ENCODE data around the gene NEURL1.

Gene NEURL1

DNA sequence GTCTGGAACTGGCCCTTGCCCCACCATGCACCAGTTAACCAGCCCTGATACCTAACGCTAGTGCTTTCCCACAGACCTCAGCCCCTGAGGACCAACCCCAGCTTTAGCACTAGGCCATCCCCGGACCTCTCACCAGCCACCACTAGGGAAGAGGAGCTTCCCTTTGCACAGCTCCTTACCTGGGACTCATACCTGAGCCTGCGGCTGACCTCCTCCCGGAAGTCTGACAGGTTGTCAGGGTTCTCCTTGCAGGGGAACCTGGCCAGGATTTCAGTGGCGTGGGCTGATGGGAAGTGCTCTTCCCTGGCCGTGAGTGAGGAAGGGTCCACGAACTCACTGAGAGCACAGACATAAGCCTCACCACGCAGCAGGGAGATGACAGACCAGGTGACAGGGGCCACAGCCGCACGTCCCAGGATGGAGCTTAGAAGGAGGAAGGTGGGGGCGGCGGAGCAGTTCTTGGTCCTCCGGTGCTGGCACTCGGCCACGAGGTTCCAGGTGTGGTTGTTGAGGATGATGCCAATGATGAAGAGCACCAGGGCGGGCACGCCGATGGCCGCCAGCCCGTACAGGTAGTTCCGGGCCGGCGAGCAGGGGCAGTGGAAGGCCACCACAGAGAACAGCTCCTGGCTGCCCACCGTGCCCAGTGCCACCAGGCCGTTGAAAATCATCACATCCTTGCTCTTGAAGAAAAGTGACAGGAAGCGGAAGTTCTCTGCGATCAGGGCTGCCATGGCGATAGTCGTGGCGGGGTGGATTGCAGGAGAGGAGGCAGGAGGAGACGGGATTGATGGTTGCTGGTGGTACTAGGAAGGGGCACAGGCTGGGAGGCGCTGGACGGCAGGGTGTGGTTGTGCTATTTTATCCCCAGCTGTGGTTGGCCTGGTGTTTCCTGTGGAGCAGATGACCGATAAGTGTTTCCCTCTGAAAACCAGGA, 44.0 kb upstream of the NEURL1 start:
- TF ChIP-seq, protein P1, sequence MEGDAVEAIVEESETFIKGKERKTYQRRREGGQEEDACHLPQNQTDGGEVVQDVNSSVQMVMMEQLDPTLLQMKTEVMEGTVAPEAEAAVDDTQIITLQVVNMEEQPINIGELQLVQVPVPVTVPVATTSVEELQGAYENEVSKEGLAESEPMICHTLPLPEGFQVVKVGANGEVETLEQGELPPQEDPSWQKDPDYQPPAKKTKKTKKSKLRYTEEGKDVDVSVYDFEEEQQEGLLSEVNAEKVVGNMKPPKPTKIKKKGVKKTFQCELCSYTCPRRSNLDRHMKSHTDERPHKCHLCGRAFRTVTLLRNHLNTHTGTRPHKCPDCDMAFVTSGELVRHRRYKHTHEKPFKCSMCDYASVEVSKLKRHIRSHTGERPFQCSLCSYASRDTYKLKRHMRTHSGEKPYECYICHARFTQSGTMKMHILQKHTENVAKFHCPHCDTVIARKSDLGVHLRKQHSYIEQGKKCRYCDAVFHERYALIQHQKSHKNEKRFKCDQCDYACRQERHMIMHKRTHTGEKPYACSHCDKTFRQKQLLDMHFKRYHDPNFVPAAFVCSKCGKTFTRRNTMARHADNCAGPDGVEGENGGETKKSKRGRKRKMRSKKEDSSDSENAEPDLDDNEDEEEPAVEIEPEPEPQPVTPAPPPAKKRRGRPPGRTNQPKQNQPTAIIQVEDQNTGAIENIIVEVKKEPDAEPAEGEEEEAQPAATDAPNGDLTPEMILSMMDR (IDR thresholded peaks at IDR 0.05; ENCODE audit: control insufficient read depth, insufficient read depth, low read depth, low read length, missing control alignments) = no peak
- H3K4me3 ChIP-seq (ENCODE audit: control insufficient read depth, low read depth, low read length) = peak overlapping the region; percentile 8
- no peak for DNase-seq (ENCODE audit: low read depth)

DNA sequence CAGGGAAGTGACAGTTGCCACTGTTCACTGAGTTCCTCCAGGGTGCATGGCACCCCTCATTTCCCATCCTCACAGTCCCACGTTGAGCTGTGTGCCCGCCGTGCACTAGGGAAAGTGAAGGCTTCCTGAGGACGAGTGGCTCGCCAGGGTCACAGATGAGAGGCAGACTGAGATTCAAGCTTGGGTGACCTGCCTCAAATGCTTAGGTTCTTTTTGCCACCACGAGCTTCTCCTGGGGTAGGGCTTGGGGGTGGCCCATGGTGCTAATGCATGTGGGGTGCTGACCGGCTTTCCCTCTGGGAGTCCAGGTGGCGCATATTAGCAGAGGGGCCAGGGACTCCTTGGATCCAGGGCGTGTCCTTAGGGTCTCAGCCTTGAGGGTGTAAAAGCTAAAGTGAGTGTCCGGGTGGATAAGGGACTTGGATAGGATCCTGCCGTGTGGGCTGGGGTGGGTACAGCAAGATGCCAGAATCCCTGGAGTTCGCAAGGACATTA, 43.3 kb upstream of the NEURL1 start:
- peak overlapping the region; percentile 96 for H3K4me3 ChIP-seq (ENCODE audit: control insufficient read depth, low read depth, low read length)
- no peak for DNase-seq (ENCODE audit: low read depth)
- TF ChIP-seq, protein P1 (IDR thresholded peaks at IDR 0.05; ENCODE audit: control insufficient read depth, insufficient read depth, low read depth, low read length, missing control alignments) = no peak

DNA sequence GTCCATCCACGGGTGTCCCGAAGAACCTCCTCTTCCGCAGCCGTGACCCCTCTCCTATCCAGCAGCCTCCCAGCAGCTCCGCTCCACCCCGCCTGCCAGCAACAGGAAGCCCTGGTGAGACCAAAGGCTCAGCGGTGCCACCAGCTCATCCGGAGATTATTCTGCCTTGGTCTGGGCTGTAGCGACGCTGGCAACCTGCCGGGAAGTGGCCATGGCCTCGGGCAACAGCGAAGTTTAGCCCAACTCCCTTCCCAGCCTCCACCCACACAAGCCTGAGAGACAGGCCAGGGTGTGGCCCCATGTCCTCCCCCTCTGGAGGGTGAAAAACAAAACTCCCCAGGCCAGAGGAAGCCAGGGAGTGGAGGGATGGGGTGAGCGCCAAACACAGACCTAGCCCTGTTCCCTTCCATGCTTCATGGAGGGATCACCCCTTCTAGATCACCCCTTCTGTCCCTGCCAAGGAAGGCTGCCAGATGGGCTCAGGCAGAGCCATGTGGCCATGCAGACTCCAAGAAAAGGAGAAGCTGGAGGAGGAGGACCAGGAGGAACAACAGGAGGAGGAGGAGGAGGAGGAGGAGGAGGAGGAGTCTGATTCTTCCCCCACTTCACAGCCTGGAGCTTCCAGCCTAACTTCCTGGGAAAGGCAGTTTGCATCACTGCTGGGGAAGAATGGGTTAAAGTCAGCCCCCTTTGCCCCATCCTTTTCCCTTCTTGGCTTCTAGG, 42.3 kb upstream of the NEURL1 start:
- peak overlapping the region; percentile 96 for H3K4me3 ChIP-seq (ENCODE audit: control insufficient read depth, low read depth, low read length)
- TF ChIP-seq, protein P1 (IDR thresholded peaks at IDR 0.05; ENCODE audit: control insufficient read depth, insufficient read depth, low read depth, low read length, missing control alignments) = no peak
- no peak for DNase-seq (ENCODE audit: low read depth)

DNA sequence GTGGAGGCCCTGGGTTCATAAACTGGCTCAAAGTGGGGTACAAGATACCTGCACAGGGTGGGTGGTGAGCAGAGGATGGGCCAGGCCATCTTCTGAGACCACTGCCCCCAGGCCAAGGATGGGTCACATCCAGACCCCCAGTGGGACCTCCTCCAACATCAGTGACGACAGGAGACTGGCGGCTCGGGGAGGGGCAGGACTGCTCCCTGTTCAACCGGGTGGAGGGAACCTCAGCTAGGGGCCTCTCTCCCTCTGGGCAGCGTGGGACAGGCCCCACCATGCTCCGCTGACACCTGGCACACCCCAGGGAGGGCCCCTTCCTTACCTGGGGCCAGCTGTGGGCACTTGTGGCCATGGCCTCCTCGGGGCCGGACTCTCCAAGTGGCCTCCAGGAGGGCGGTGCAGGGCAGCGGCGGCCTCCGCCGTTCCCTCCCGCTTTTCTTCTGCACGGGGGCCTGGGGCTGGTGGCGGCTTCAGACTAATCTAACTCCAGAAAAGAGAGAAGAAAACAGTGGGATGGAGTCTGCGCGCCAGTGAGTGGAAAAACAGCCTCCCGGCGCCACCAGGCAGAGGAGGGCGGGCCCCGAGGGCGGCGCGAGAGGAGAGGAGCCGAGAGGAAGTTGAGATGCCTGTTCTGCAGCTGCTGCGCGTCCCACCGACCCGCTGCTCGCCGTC, 41.5 kb upstream of the NEURL1 start, which contains the start of gene CALHM2:
TSS of gene CALHM2 (minus strand) at position 540 of the 675 bp plus-strand sequence. CDS start 2,429 bp downstream, outside the sequence.
- TF ChIP-seq, protein P1 (IDR thresholded peaks at IDR 0.05; ENCODE audit: control insufficient read depth, insufficient read depth, low read depth, low read length, missing control alignments) = no peak
- peak within 1 kb of the TSS; percentile 96 for H3K4me3 ChIP-seq (ENCODE audit: control insufficient read depth, low read depth, low read length)
- no peak for DNase-seq (ENCODE audit: low read depth)

DNA sequence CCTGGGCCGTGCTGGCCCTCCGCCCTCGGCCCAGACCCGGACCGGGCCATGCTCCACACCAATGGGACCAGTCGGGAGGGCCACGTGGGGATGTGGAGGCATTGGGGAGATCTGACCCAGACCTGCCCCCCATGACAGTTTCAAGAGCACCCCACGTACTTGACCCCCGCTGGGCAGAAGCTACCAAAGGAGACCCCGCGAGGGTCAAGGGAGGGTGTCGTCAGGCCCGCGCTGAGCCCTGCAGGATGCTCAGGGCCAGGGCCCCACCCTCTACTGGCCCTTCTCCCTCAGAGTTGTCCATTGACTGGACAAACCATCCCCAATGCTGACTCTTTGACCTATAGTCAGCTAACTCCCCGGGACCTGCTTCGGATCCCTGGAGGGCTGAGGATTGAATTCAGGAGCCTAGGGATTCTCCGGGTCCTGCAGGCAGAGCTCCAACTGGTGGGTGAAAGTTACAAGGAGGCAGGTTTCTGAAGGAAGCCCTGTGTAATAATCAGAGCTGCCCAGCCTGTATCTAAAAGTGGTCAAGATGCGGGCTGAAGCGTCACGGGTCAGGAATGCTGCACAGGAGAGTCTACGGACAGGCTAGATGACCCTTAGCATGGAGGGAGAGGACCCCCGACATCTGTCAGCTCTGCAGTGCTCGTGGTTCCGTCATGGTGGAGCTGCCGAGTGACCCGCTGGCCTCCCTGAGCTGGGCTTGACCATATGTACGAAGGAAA, 40.8 kb upstream of the NEURL1 start:
- no peak for DNase-seq (ENCODE audit: low read depth)
- TF ChIP-seq, protein P1 (IDR thresholded peaks at IDR 0.05; ENCODE audit: control insufficient read depth, insufficient read depth, low read depth, low read length, missing control alignments) = no peak
- H3K4me3 ChIP-seq (ENCODE audit: control insufficient read depth, low read depth, low read length) = peak overlapping the region; percentile 96
